Germinal center (tissue), 1 donor: ENCODE measurements around the gene USB1.

Experiments used
- DNase-seq: peaks from one replicate; pipeline ENCODE4 v3.0.0; 2012; ENCODE audit warnings: mixed read lengths, low spot score

Gene USB1, protein sequence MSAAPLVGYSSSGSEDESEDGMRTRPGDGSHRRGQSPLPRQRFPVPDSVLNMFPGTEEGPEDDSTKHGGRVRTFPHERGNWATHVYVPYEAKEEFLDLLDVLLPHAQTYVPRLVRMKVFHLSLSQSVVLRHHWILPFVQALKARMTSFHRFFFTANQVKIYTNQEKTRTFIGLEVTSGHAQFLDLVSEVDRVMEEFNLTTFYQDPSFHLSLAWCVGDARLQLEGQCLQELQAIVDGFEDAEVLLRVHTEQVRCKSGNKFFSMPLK

DNA sequence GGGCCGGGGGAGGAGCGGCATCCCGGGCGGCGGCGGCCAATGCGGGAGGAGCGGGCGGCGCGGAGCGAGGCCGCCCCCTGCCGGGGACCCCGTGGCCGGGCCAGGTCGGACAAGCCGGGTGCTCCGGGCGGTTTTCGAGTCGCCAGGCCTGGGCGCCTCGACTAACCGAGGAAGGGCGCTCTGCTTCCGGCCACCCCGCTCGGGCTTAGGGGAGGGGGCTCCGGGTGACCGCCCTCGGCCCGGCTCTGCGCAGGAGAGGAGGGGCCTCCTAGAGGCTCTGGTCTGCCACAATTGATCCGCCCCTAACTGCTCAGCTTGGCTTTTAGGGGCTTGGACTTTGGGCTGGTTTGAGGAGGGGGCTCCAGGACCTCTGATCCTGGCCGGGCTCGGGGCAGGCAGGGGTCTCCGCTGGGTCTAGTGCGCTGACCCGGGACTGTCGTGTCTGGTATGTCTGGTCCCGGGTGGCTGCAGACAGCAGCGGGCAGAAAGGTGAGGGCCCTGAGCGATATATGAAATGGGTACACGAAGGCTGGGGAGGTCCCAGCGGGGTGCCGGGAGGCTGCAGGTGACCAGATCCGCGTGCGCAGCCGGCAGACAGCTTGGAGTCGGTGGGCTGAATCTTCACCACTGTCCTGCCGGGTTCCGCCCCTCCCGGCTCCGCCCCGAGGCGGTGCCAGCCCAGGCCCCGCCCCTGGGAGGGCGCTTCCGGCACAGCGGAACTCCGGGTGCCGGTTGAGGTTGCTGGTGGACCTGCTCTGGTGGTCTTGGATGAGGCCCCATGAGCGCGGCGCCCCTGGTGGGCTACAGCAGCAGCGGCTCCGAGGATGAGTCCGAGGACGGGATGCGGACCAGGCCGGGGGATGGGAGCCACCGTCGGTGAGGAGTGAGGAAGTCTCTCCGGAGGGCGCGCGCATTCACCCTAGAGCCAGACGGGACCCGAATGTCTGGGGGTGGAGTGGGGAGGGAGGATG is at the start of gene USB1:
Gene USB1 (plus strand): TSS at position 702 of the 971 bp plus-strand sequence. CDS start 77 bp downstream, at position 779.
- peak; percentile 97 for DNase-seq

DNA sequence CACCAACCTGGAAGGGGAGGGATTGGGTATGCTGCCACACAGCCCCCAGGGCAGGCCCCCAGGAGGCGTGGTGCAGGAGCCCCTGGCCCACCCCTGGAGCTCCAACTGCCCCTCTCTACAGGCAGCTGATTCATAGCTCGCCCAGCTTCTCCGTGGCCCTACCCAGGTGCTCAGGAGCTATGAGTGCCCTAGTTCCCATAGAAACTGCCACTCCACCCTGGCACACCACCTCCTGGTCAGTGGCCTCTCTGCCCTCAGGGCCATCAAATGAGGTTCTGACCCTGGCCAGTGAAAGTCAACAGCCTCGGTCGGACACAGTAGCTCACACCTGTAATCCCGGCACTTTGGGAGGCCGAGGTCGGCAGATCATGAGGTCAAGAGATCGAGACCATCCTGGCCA is 48.3 kb upstream of the USB1 start:
- no peak for DNase-seq

DNA sequence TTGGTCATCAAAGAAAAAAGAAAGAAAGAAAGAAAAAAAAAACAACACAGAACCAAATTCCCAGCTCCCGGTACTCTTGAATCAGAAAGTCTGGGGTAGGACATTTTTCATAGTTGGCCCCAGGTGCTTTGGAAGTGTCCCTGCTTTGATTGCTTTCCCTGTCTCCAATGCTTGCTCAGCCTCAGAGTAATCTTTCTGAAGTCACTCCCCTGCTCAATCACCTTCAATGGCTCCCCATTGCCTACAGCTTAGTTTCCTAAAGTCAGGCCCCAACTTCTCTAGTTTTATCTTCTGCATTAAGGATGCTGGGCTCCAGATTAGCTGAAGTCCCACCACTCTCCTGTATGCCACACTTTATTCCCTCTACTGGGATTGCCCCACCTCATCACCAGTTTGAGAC is 47.4 kb upstream of the USB1 start:
- no peak for DNase-seq

DNA sequence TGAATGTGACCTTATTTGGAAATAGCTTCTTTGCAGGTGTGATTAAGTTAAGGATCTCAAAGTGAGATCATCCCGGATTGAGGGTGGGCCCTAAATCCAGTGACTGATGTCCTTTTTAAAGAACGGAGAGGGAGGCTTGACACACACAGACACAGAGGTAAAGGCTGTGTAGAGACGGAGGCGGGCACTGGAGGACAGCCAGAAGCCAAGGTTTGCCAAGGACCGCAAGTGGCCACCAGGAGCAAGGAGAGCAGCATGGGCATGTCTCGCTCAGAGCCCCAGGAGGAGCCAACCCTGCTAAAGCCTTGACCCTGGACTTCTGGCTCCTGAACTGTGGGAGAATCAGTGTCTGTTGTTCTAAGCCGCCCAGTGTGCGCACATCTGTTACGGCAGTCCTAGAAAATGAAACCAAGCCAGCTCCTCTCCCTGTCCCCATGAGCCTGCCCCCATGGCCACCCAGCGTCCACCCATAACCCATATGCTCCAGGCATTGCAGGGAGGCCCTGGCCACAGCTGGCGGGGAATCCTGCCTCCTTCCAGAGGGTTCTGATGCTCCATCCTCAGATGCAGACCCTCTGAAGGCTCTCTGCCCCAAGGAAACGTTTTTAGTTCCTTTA is 45.5 kb upstream of the USB1 start:
- no peak for DNase-seq

DNA sequence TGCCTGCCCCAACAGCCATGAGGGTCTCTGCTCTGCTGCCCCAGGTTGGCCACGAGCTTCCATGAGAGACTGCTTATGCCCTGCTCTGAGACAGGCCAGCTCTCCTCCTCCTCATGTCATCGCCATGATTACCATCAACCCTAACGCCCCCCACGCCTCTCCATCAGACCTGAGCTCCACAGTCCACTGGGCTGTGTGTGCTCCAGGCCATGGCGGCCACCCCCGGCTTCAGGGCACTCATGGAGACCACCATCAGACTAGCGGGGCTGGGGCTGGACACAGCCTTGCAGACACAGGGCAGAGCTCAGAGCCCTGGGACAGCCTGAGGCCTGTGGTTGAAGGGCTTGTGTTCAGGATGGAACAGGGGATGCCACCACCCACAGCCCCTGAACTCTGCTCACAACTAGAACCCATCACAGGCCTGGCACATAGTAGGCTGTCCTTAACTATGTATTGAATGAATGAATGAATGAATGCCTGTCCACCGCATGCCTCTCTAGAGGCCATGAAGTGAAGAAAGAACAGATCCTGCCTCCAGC is 44.9 kb upstream of the USB1 start:
- DNase-seq = no peak

DNA sequence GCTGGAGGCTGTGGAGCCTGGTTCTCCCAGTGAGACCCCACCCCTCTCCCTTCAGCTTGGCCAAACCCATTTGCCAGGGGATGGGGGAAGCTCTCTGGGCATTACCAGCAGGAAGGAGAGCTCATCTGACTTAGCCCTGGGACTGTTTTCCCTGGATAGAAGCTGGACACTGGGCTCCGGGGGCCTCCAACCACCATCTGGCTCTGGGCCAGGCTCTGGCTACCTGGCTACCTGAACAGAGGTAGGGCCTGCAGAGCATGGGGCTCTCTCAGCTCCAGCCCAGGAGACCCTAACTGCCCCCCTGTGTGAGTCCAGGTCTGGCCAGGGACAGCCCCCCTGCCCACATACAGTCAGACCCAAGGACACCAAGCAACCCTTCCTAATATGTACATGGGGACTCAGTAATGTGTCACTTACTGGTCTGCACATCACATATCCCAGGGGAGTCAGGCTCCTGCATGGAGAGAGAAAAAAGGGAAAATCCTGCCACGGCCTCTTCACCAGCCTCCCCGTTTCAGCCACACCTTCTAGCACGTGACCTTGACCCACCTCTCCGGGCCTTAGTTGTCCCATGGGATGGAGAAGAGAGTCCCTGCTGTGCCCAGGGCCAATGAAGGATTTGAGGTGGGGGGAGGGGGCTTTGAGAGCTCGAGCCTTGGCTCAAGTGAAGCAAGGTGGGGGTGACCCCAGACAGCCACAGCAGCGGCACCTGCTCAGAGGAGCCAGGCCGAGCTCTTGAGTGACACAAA is 44.1 kb upstream of the USB1 start:
- DNase-seq = no peak

DNA sequence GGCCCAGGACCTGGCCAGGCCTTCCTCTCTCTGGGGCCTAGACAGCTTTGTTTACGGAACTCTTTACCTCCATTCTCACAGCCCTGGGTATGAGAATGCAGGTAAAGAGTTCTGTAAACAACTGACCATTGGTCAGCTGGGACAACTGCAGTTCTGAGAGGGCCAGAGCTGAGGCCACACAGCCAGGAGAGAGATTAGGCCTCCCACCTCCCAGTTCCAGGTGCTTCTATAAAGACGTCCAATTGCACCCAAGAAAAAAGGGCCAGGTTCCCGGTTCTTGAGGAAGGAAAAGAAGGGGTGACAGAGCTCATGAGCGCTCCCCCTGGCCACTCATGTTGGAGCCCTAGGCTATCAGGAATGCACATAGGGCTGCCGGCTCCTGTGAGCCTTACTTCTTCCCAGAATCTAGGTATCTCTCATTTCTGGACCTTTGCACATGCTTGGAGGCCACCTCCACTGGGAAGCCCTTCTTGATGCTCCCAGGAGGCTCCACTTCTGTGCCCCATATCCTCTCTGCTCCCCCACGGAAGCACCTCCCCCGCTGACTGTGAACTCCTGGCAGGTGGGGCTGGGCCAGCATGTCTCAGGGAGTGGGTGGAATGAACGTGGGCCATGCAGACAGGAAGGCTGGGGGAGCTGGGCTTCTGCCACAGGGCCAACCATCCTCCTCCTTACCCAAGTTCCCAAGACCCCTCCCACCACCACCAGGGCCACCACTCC is 43.4 kb upstream of the USB1 start:
- no peak for DNase-seq

DNA sequence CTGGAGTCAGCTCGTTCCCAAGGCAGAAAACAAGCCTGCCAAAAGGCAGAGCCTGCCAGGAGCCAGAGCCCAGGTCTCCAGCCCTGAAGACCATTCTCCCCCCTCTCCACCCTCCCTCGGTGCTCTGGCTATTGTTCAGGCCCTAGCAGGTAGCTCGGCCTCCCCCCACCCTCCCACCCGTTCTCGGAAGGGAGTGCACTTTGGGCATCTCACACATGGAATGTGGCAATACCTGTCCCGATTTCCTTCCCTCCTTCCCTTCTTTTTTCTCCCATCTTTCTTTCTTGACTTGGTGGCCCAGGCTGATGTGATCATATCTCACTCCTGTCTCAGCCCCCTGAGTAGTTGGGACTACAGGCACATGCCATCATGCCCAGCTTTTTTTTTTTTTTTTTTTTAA is 42.7 kb upstream of the USB1 start:
- no peak for DNase-seq

DNA sequence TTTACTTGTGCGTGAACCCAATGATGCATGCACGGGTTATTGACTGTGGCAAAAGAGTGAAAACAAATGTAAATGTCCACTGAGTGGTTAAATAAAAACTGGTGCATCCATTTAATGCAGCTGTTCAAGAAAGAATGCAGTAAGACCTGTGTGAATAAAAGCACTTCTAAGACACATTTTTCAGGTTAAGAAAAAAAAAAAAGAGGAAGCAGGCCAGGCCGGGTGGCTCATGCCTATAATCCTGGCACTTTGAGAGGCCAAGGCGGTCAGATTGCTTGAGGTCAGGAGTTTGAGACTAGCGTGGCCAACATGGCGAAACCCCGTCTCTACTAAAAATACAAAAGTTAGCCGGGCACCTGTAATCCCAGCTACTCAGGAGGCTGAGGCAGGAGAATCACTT is 42.1 kb upstream of the USB1 start:
- no peak for DNase-seq

DNA sequence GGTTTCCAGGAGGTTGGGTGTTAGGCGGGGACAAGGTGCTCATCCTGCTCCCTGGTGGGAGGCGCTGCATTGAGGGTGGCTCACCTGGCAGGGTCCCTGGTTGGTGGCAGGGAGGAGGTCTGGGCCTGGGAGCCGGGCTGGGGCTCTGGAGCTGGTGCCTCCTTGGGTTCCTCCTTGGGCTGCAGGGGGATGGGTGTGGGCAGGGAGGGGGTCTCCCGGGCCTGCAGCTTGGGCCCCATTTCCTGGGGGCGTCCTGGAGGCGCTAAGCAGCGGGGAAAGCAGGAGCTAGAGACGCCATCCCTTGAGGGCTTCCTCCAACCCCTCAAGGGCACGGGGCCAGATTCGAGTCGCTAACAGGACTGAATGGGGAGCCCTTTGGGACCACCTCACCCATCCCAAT is 41.4 kb upstream of the USB1 start:
- DNase-seq = no peak

DNA sequence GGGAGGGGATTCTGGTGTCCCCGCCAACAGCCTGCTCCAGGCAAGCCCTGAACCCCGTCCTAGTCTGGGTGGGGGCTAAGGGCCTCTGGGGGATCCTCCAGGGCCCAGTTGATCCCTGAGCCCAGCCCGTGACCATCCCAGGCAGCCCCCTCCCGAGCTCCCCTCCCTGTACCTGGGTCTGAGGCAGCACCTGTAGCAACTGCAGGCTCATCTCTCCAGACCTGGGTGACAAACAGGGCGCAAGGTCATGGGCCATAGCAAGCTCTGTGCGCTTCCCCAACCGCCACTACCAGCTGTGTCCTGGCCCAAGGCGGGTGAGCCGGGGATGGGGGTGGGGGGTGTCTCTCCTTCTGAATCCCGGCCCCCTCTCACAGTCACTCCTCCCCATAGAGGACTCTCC is 40.9 kb upstream of the USB1 start:
- DNase-seq = no peak

DNA sequence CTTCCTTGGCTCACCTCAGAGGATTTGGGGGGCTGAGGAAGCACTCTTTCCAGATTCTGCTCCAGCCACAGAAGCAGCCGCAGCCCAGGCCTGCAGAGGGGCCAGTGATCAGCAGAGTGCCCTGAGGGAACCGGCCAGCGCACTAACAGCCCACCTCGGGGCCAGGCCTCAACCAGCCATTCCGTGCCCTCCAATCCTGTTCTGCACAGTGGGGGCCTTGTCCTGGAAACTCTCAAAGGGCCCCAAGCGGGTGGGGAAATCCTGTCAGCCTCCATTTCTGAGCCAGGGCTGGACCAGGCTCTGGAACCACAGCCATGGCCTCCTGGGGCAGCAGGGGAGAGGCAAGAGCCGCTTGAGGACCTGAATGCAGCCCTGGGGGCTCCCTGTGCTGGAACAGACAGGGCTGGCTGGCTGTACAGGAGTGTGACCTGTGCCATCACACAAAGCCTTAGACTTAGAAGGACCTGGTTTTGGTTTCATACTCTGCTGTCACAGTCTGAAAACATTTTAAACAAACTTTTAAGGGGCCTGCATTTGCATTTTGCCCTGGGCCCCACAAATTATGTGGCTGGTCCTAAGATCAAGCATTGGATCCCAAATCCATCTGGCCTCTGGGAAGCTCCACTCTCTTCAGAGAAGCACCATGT is 40.3 kb upstream of the USB1 start:
- no peak for DNase-seq

DNA sequence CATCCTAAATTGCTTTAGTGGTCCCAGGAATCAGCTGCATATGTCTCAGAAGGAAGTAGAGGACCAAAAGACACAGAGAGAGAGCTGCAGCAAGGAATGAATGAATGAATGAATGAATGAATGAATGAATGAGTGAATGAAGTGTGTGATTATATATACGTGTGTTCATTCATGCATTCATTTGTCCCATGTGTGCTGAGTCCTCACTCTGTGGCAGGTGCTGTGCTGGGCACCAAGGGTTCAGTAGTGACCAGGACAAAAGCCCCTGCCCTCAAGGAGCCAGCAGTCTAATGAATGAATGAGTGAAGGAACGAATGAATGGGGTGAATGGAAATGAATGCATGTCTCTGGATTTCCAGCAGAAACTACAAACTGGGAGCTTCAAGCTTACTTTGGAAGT is 39.7 kb upstream of the USB1 start:
- no peak for DNase-seq

DNA sequence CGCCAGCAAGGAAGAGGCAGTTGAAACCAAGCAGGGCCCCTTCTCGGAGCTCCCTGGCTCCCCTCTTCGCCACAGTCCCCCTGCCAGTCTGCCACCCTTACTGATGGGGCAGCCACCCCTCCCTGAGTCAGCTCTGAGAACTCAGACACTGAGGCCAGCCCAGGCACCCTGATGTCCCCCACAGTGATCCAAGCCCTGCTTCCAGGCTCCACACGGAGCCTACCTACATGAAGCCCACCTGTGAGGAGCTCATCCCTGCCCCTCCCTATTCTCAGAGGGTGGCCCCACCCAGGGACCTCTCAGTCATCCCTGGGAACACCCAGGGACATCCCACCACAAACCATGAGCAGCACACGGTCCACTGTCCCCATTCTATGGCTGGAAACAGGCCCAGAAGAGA is 39.2 kb upstream of the USB1 start:
- no peak for DNase-seq

DNA sequence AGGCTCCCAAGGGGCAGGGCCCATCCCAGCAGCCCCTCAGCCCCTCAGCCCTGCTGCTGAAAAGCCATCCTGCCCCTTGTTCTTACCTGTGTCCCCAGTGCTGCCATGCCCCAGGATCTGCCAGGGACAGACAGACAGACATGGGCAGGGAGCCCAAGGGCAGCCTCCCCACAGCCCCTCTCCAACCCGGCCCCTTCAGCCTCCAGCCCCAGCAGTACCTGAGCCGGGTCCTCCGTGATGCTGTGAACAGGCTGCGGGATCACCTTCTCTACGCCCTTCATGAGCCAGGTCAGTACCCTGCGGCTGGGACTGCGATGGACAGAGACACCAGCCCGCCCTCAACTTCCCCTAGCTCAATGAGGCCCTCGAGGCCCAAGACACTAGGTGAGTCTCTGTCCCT is 38.5 kb upstream of the USB1 start:
- no peak for DNase-seq

DNA sequence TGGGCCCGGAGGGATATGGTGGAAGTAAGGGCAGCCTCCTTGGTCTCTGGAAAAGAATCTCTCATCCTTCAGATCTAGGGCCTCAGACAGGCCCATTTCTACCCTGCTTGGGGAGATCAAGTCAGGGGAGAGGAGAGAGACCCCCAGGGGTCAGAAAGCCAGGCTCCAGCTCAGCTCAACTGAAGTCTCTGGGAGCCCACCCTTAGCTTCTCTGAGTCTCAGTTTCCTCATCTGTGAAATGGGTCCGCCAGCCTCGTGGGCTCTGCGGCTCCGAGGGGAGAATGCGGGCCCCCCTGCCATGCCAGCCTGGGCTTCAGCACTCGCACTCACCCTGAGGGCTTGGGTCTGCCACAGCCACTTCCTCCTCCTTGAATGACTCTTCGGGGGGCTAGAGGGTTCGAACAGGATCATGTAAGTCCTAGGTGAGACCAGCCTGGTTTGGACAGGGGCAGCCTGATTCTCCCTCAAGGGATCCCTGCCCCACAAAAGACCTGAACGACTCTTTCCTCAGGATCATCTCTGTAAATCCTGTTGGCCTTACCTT is 37.0 kb upstream of the USB1 start:
- no peak for DNase-seq

DNA sequence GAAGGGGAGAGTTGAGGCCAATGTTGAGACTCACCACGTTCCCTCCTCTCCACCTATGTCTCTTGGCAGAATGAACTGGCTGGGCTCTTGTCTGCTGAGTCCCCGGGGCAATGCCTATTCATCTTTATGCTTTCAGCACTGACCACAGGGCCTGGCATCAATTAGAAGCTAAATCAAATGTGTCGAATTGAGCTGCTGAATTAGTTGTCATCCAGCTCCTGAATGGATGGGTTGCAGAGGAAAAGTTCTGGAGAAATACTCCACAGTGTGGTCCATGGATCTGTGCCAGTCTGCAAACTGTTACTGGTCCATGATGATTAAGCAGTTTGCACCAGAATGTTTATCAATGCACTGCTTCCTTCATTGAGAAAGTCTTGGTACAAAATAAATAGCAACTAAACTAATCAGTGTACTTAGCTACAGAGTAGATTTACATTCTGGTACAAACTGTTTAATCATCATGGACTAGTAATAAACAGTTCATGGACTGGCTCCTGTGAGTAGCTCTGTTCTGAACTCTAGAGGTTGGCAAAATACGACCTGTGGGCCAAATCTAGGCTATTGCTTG is 34.9 kb upstream of the USB1 start:
- DNase-seq = no peak

DNA sequence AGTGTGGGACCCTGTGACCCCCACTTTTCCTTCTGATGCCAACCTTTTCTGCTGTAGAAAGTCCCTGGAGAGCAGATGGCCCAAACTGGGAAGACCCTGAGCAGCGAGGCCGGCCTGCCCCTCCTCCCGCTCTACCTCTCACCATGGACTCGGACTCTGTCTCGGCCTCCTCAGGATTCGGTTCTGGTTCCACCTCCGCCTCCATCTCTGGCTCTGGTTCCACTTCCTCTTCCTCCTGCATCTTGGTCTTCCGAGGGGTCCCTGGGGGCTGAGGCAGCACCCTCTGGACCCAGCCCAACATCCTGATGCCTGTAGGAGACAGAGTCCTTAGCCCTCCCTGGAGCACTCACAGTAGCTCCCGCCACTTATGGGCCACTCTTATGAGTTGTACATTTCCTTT is 34.2 kb upstream of the USB1 start:
- DNase-seq = no peak

DNA sequence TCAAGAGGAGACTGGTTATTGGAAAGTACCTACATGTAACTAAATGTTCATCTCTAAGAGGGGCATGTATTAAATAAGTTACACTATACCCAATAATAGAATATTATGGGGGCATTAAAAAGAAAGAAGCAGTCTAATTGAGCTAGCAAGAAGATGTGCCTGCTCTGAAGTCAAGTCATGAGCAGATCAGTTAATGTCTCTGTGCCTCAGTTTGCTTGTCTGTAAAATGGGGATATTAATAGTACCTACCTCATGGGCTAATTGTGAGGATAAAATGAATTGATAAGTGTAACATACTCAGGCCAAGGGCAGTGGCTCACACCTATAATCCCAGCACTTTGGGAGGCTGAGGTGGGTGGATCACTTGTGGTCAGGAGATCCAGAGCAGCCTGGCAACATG is 33.3 kb upstream of the USB1 start:
- no peak for DNase-seq

DNA sequence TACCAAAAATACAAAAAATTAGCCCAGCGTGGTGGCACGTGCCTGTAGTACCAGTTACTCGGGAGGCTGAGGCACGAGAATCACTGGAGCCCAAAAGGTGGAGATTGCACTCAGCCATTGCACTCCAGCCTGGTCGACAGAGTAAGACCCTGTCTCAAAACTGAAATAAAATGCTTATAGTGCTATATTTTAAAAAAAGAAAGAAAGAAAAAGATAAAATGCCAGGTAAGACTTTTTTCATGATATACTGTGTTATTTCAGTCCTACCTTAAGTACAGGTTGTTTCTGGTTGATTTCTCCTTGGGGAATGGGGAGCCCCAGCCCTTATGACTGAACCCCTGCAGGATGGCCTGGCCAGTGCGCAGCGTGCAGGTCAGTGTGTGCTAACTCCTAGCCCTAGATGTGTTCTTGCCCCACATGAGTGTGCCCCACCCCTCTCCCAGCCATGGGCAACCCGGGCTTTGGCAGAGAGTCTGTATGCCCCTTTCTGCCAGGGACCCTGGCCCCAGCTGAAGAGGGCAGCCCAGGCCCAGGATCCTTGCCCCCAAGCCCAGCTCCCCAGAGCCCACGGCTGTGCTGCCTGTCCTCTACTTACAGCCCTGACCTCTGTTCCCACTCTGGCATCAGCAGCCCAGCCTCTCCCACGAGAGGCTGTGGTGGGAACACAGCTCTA is 31.6 kb upstream of the USB1 start:
- DNase-seq = no peak
